HepG2 (cell line): ENCODE measurements around the gene GNAZ. TPM values are rescaled to one million over a fixed set of nuclear protein-coding genes. Genes with fewer than 3 reads are reported as not detected.

Source experiments
- ATAC-seq: fragments of 200-7000 bp; cut with Tn5 transposase; 3 replicates; pipeline ENCODE4 v1.9.1; 2020; ENCODE audit warnings: mild to moderate bottlenecking, moderate library complexity
- BruUV-seq: library from RNA; stranded (reverse); fragments of 400-500 nt; replicated peaks from 2 replicates; lab custom pipeline; 2021; lab: Mats Ljungman, UMichigan
- CTCF ChIA-PET: fragments of 300-600 bp; formaldehyde crosslinking; extraction: SDS; loops from one replicate; lab custom pipeline; 2021; ENCODE audit warnings: low total read pairs, inconsistent platforms, low intra/inter-chr PET ratio; lab: Yijun Ruan, JAX
- POLR2A ChIA-PET: fragments of 350-600 bp; sonication (Branson Sonifier 250); formaldehyde crosslinking; loops from one replicate; lab custom pipeline; 2020; ENCODE audit warnings: antibody characterized with exemption, inconsistent platforms; lab: Yijun Ruan, JAX
- DNase-seq: peaks from one replicate; pipeline ENCODE4 v3.0.0-alpha.2; 2015; ENCODE audit warnings: low spot score
- FAIRE-seq: peaks from 3 replicates; lab custom pipeline; 2011; peaks lifted over from hg19 to GRCh38; lab: Jason Lieb, UNC
- H2AFZ ChIP-seq: one replicate; pipeline ENCODE4 v1.6.1; 2011; ENCODE audit warnings: low read length, inconsistent platforms
- H3K27ac ChIP-seq: fragments of 300-600 bp; 3 replicates; pipeline ENCODE4 v1.8.0; 2011; ENCODE audit warnings: mixed run types, mild to moderate bottlenecking, mixed read lengths, low read length, inconsistent platforms; ENCODE audit not compliant: insufficient read depth; ENCODE audit errors: extremely low read length
- H3K27me3 ChIP-seq, 2 experiments: fragments of 200-600 bp in 1 of 2; 2 replicates in 1 of 2; 3 replicates in 1 of 2; pipeline versions ENCODE4 v1.6.0 to v1.8.0; 2011; ENCODE audit warnings: low read length in 2 of 2, mild to moderate bottlenecking in 2 of 2, moderate library complexity in 2 of 2, inconsistent platforms in 1 of 2; ENCODE audit not compliant: insufficient read depth in 2 of 2, control insufficient read depth in 1 of 2
- H3K36me3 ChIP-seq, 2 experiments: fragments of 200-600 bp in 1 of 2; replicated peaks in 1 of 2; 2 replicates in 1 of 2; 3 replicates in 1 of 2; pipeline versions ENCODE4 v1.5.1 to v1.8.0; 2011; ENCODE audit warnings: low read length in 2 of 2, inconsistent platforms in 1 of 2; ENCODE audit not compliant: insufficient read depth in 2 of 2, control insufficient read depth in 1 of 2
- H3K4me1 ChIP-seq: 2 replicates; pipeline ENCODE4 v1.5.1; 2012; ENCODE audit warnings: low read length, inconsistent platforms; ENCODE audit not compliant: insufficient read depth
- H3K4me2 ChIP-seq: 2 replicates; pipeline ENCODE4 v1.6.0; 2011; ENCODE audit warnings: low read depth, low read length, inconsistent platforms
- H3K4me3 ChIP-seq, 3 experiments: fragments of 200-600 bp in 1 of 3; sonication (generic), shearing (Covaris generic) in 1 of 3; replicated peaks in 1 of 3; 2 replicates each; pipeline ENCODE4 v1.5.1; 2011 to 2016; ENCODE audit warnings: low read length in 3 of 3, inconsistent platforms in 2 of 3, low read depth in 2 of 3, mild to moderate bottlenecking in 2 of 3, control low read depth in 1 of 3, mixed read lengths in 1 of 3; ENCODE audit not compliant: insufficient read depth in 1 of 3
- H3K79me2 ChIP-seq: one replicate; pipeline ENCODE4 v1.6.1; 2011; ENCODE audit warnings: low read length, inconsistent platforms; ENCODE audit not compliant: insufficient read depth
- H3K9ac ChIP-seq: 2 replicates; pipeline ENCODE4 v1.6.0; 2011; ENCODE audit warnings: mild to moderate bottlenecking, low read depth, low read length, inconsistent platforms; ENCODE audit not compliant: insufficient read depth
- H3K9me3 ChIP-seq: 2 replicates; pipeline ENCODE4 v1.5.1; 2012; ENCODE audit warnings: mild to moderate bottlenecking, low read length
- H4K20me1 ChIP-seq: 2 replicates; pipeline ENCODE4 v1.6.0; 2011; ENCODE audit warnings: inconsistent platforms, mild to moderate bottlenecking, low read length, moderate library complexity; ENCODE audit not compliant: insufficient read depth
- AGO2 ChIP-seq: fragments of 200-400 bp; formaldehyde crosslinking; optimal IDR thresholded peaks from 2 replicates; pipeline ENCODE3; 2017; ENCODE audit warnings: mild to moderate bottlenecking, low read depth, low read length, moderate library complexity
- ATF1 ChIP-seq: IDR thresholded peaks from 2 replicates; pipeline ENCODE4 v1.6.1; 2016; ENCODE audit warnings: mild to moderate bottlenecking, control low read depth
- FUBP1 ChIP-seq: sonication (generic); formaldehyde crosslinking; IDR thresholded peaks from 2 replicates; pipeline ENCODE4 v1.5.1; 2020; ENCODE audit warnings: missing genetic modification reagents, mild to moderate bottlenecking, borderline replicate concordance
- GATA4 ChIP-seq: sonication (generic); IDR thresholded peaks from 2 replicates; pipeline ENCODE4 v1.6.1; 2016; ENCODE audit warnings: antibody characterized with exemption, low read depth, borderline replicate concordance
- HES4 ChIP-seq: sonication (generic); formaldehyde crosslinking; IDR thresholded peaks from 2 replicates; pipeline ENCODE4 v1.9.0; 2021; ENCODE audit warnings: mild to moderate bottlenecking, missing genetic modification reagents, borderline replicate concordance
- ZNF142 ChIP-seq: sonication (generic); formaldehyde crosslinking; IDR thresholded peaks from 2 replicates; pipeline ENCODE4 v1.4.0; 2020; ENCODE audit warnings: missing genetic modification reagents
- ZNF776 ChIP-seq: sonication (generic); formaldehyde crosslinking; IDR thresholded peaks from 2 replicates; pipeline ENCODE4 v1.4.0; 2020; ENCODE audit warnings: mild to moderate bottlenecking, missing genetic modification reagents
- WGBS: methylation state at CpG from one replicate; pipeline ENCODE4 v1.1.6; 2017; ENCODE audit warnings: low lambda C conversion rate; 5-methylcytosine and 5-hydroxymethylcytosine counted together
- in situ Hi-C: cut with HindIII; loops from 2 replicates; pipeline ENCODE4 v1.10.0; 2017; ENCODE audit warnings: low pct_unique_long_range_greater_than_20kb; ENCODE audit not compliant: extremely low pct_ligation_motif_present
- intact Hi-C: fragments of 100-400 bp; cut with micrococcal nuclease; formaldehyde crosslinking; loops from one replicate; pipeline ENCODE4 v1.10.0; 2022; ENCODE audit not compliant: unreplicated experiment
- polyA plus RNA-seq, 8 experiments: library from polyadenylated mRNA; depleted of rRNA in 3 of 8; stranded (reverse) in 7 of 8; unstranded in 1 of 8; fragments of >200 nt; fragmentation: Illumina TruSeq in 4 of 8; extraction: Trizol in 4 of 8; gene quantifications; 2 replicates each; pipeline versions ENCODE4 v1.2.1 to v1.2.3, GENCODE V29; 2011 to 2016; ENCODE audit warnings: low read depth in 4 of 8, missing spikeins in 1 of 8, mixed read lengths in 1 of 8; ENCODE audit not compliant: insufficient read depth in 1 of 8
- total RNA-seq, 5 experiments: library from RNA; depleted of rRNA; stranded (reverse); fragments of >200 nt; fragmentation: Illumina TruSeq; extraction: Trizol; gene quantifications; 2 replicates each; pipeline ENCODE4 v1.2.3, GENCODE V29; 2016; ENCODE audit warnings: low read depth in 1 of 5

Gene GNAZ
- total and polyA plus RNA-seq, 2 of the 13 experiments (the other 11 are each of a cell fraction or from before 2014, with no cell fraction given), result 11.4 to 22.3 TPM

GRCh38 chr22:23106906-23107367 lies 36.6 kb downstream of the GNAZ start (continued):
- no peak for TF ChIP-seq ZNF142 (CRISPR knock-in tag)

- H3K27me3 ChIP-seq, result no peaks in the 10 kb centered on the region
- DNase-seq, result no peak
- in situ Hi-C loops (no loop called here), intact Hi-C loops (no loop called here)
- ChIA-PET POLR2A (interaction anchor here (1.4 to 1.6 kb wide), 2 partner anchors 36 to 148 kb away, joined by 4 read pairs; no protein-coding TSS in a partner anchor), CTCF (no interaction called here)
- BruUV-seq, result no TSS peak
- peaks cover under 1 to 7% of the 10 kb centered on the region in 2 experiments; a peak in 2 of 5 replicates for H3K36me3 ChIP-seq
- H3K4me1 ChIP-seq, result peaks cover 10% of the 10 kb centered on the region; the same call in 1 of the 2 replicates
- FAIRE-seq, result no peak
- H3K4me3 ChIP-seq, result no peak overlapping the region
- TF ChIP-seq FUBP1 (no peak), AGO2 (peak; percentile 38), ZNF776 (CRISPR knock-in tag) (no peak), GATA4 (no peak), HES4 (CRISPR knock-in tag) (no peak), ATF1 (CRISPR knock-in tag) (no peak)
- 94% methylated on average over 11 of the region's 17 CpGs for WGBS
- no peak for ATAC-seq
- no peak overlapping the region for H3K4me2 ChIP-seq
- no peak overlapping the region for H3K27ac ChIP-seq
- H3K79me2 ChIP-seq, result no peaks in the 10 kb centered on the region
- no peak overlapping the region for H2AFZ ChIP-seq
- H3K9me3 ChIP-seq, result no peaks in the 10 kb centered on the region
- no peaks in the 10 kb centered on the region for H4K20me1 ChIP-seq
- no peak overlapping the region for H3K9ac ChIP-seq
These were observed 37.3 kb downstream of the GNAZ start for GRCh38 chr22:23107487-23108248.
